Fibroblast of pulmonary artery (primary cell): Measurements from ENCODE around the gene CHCHD2.
"Not testable (repeated sequence)": the region's sequence is repeated elsewhere in the genome, so short reads cannot be mapped to it uniquely, and the experiment has no call there.

Experiments used
- DNase-seq: peaks from one replicate; pipeline ENCODE4 v3.0.0-alpha.2; 2010; ENCODE audit warnings: low read depth
- H3K4me3 ChIP-seq: replicated peaks from 2 replicates; pipeline ENCODE4 v1.5.1; 2011; ENCODE audit warnings: low read depth, mild to moderate bottlenecking, control low read depth, low read length, moderate library complexity
- CTCF ChIP-seq: IDR thresholded peaks from 2 replicates; pipeline ENCODE4 v1.5.1; 2011; ENCODE audit warnings: mild to moderate bottlenecking, control low read depth, low read length, inconsistent platforms; ENCODE audit errors: missing control alignments

The CHCHD2 gene

GRCh38 chr7:56078196-56078595 lies 28.1 kb downstream of the CHCHD2 start:
- no peak for DNase-seq
- H3K4me3 ChIP-seq = no peak overlapping the region
- TF ChIP-seq CTCF = no peak

GRCh38 chr7:56077681-56078080 lies 28.6 kb downstream of the CHCHD2 start:
- no peak for DNase-seq
- TF ChIP-seq CTCF = no peak

GRCh38 chr7:56074371-56074791 lies 31.9 kb downstream of the CHCHD2 start:
- H3K4me3 ChIP-seq = no peak overlapping the region
- peak; percentile 88 for TF ChIP-seq CTCF
- peak; percentile 88 for DNase-seq

More at GRCh38 chr7:56077681-56078080, 28.6 kb downstream of the CHCHD2 start:
- no peak overlapping the region for H3K4me3 ChIP-seq

- DNase-seq, H3K4me3 ChIP-seq: not testable (repeated sequence)
Observed at GRCh38 chr7:56066376-56066775, 39.9 kb downstream of the CHCHD2 start.

- H3K4me3 ChIP-seq = peak within 1 kb of the TSS; percentile 92
- DNase-seq = peak; percentile 88
- TF ChIP-seq CTCF = peak; percentile 5
Observed at GRCh38 chr7:56063882-56064625, 42.2 kb downstream of the CHCHD2 start, which contains the start of gene SUMF2. SUMF2 (plus strand) TSS chr7:56064286; CDS start chr7:56064312, 26 bp downstream.

- H3K4me3 ChIP-seq = no peak overlapping the region
- no peak for DNase-seq
- no peak for TF ChIP-seq CTCF
Observed at GRCh38 chr7:56063500-56063881, 42.8 kb downstream of the CHCHD2 start.

- DNase-seq = peak; percentile 73
- TF ChIP-seq CTCF = no peak
- H3K4me3 ChIP-seq = no peak overlapping the region
Observed at GRCh38 chr7:56062382-56062781, 43.9 kb downstream of the CHCHD2 start.
